Endothelial cell of umbilical vein (primary cell): ENCODE data around the gene ATAT1. TPM values are rescaled to one million over a fixed set of nuclear protein-coding genes. Genes with fewer than 3 reads are reported as not detected.

Source experiments
- BruUV-seq: library from RNA; stranded (reverse); fragments of 400-500 nt; replicated peaks from 2 replicates; lab custom pipeline; 2021; lab: Mats Ljungman, UMichigan
- CTCF ChIA-PET: fragments of 300-600, 350-600 bp; sonication (Branson Sonifier 250); formaldehyde crosslinking; loops from one replicate; lab custom pipeline; 2021; ENCODE audit warnings: antibody characterized with exemption, inconsistent platforms; lab: Charles Lee
- POLR2A ChIA-PET: fragments of 300-600, 350-600 bp; sonication (Branson Sonifier 250); formaldehyde crosslinking; loops from one replicate; lab custom pipeline; 2021; ENCODE audit warnings: antibody characterized with exemption, inconsistent platforms; lab: Charles Lee
- DNase-seq: peaks from one replicate; pipeline ENCODE4 v3.0.0-alpha.2; 2011; ENCODE audit warnings: low read depth, low spot score
- FAIRE-seq: peaks from 2 replicates; lab custom pipeline; 2011; peaks lifted over from hg19 to GRCh38; lab: Jason Lieb, UNC
- H2AFZ ChIP-seq: 2 replicates; pipeline ENCODE4 v1.6.0; 2012; ENCODE audit warnings: low read depth, low read length, control low read depth, inconsistent platforms
- H3K27ac ChIP-seq: 2 replicates; pipeline ENCODE4 v1.5.1; 2011; ENCODE audit warnings: low read depth, mild to moderate bottlenecking, control low read depth, low read length, moderate library complexity; ENCODE audit not compliant: insufficient read depth
- H3K27me3 ChIP-seq, 2 experiments: 2 replicates each; pipeline versions ENCODE4 v1.6.0 to v1.6.1; 2011; ENCODE audit warnings: low read length in 2 of 2, mixed read lengths in 1 of 2; ENCODE audit not compliant: control insufficient read depth in 2 of 2, insufficient read depth in 2 of 2
- H3K36me3 ChIP-seq, 2 experiments: 2 replicates in 1 of 2; 3 replicates in 1 of 2; pipeline ENCODE4 v1.5.1; 2011; ENCODE audit warnings: low read length in 2 of 2, mild to moderate bottlenecking in 1 of 2, moderate library complexity in 1 of 2; ENCODE audit not compliant: control insufficient read depth in 2 of 2, insufficient read depth in 2 of 2; ENCODE audit errors: extremely low read depth in 1 of 2
- H3K4me1 ChIP-seq: 3 replicates; pipeline ENCODE4 v1.5.1; 2011; ENCODE audit warnings: mild to moderate bottlenecking, low read length; ENCODE audit not compliant: control insufficient read depth, insufficient read depth; ENCODE audit errors: extremely low read depth
- H3K4me2 ChIP-seq: 2 replicates; pipeline ENCODE4 v1.6.1; 2011; ENCODE audit warnings: low read length, control low read depth, mixed read lengths; ENCODE audit not compliant: insufficient read depth
- H3K4me3 ChIP-seq, 3 experiments: fragments of 200-600 bp in 1 of 3; sonication (generic), shearing (Covaris generic) in 1 of 3; replicated peaks in 1 of 3; 2 replicates each; pipeline ENCODE4 v1.5.1; 2011 to 2016; ENCODE audit warnings: control low read depth in 3 of 3, low read length in 3 of 3, mild to moderate bottlenecking in 2 of 3, inconsistent platforms in 1 of 3, low read depth in 1 of 3, moderate library complexity in 1 of 3; ENCODE audit not compliant: insufficient read depth in 1 of 3
- H3K79me2 ChIP-seq: 2 replicates; pipeline ENCODE4 v1.6.0; 2012; ENCODE audit warnings: low read length, inconsistent platforms; ENCODE audit not compliant: control insufficient read depth, insufficient read depth
- H3K9ac ChIP-seq: replicated peaks from 2 replicates; pipeline ENCODE3; 2011; ENCODE audit warnings: low read length, control low read depth; ENCODE audit not compliant: insufficient read depth; ENCODE audit errors: extremely low read depth
- H3K9me1 ChIP-seq: replicated peaks from 3 replicates; pipeline ENCODE4 v1.6.0; 2011; ENCODE audit warnings: mild to moderate bottlenecking, low read length; ENCODE audit not compliant: control insufficient read depth, insufficient read depth; ENCODE audit errors: extremely low read depth
- H3K9me3 ChIP-seq: replicated peaks from 2 replicates; pipeline ENCODE4 v1.5.1; 2012; ENCODE audit warnings: low read length, inconsistent platforms; ENCODE audit not compliant: control insufficient read depth, insufficient read depth
- H4K20me1 ChIP-seq: replicated peaks from 2 replicates; pipeline ENCODE3; 2011; ENCODE audit warnings: mild to moderate bottlenecking, low read length; ENCODE audit not compliant: control insufficient read depth, insufficient read depth; ENCODE audit errors: extremely low read depth
- EZH2 ChIP-seq: IDR thresholded peaks from 2 replicates; pipeline ENCODE4 v1.6.1; 2012; ENCODE audit warnings: borderline replicate concordance, low read depth, mild to moderate bottlenecking, moderate library complexity, low read length, inconsistent platforms; ENCODE audit not compliant: severe bottlenecking
- FOS ChIP-seq: IDR thresholded peaks from 2 replicates; pipeline ENCODE4 v1.6.1; 2011; ENCODE audit warnings: mild to moderate bottlenecking, low read length, moderate library complexity, borderline replicate concordance; ENCODE audit not compliant: insufficient read depth
- GATA2 ChIP-seq: IDR thresholded peaks from 2 replicates; pipeline ENCODE4 v1.7.0; 2011; ENCODE audit warnings: low read depth, mild to moderate bottlenecking, moderate library complexity, mixed read lengths, low read length; ENCODE audit not compliant: insufficient read length, insufficient read depth
- JUN ChIP-seq: IDR thresholded peaks from 2 replicates; pipeline ENCODE4 v1.6.1; 2011; ENCODE audit warnings: borderline replicate concordance, low read depth; ENCODE audit not compliant: insufficient read length, insufficient read depth
- MYC ChIP-seq: IDR thresholded peaks from one replicate; pipeline ENCODE4 v1.6.1; 2011; ENCODE audit warnings: mild to moderate bottlenecking, low read depth, low read length
- POLR2A ChIP-seq: IDR thresholded peaks from 2 replicates; pipeline ENCODE4 v1.6.1; 2012; ENCODE audit warnings: low read depth, mild to moderate bottlenecking, control low read depth, low read length
- POLR2AphosphoS5 ChIP-seq: IDR thresholded peaks from 2 replicates; pipeline ENCODE4 v1.6.1; 2012; ENCODE audit warnings: low read depth, mild to moderate bottlenecking, control low read depth, low read length, moderate library complexity; ENCODE audit not compliant: insufficient read depth
- dilution Hi-C: fragments of 300-500 bp; cut with MboI; formaldehyde crosslinking; loops from one replicate; pipeline ENCODE4 v1.15.0; 2019; ENCODE audit warnings: low sequenced_read_pairs; ENCODE audit not compliant: extremely low pct_ligation_motif_present
- intact Hi-C: fragments of 100-400 bp; cut with micrococcal nuclease; formaldehyde crosslinking; loops from one replicate; pipeline ENCODE4 v1.10.0; 2022
- polyA plus RNA-seq, 4 experiments: library from polyadenylated mRNA; depleted of rRNA in 3 of 4; stranded (reverse) in 3 of 4; unstranded in 1 of 4; fragments of >200 nt; gene quantifications; 2 replicates each; pipeline versions ENCODE4 v1.2.1 to v1.2.3, GENCODE V29; 2011 to 2012; ENCODE audit warnings: missing spikeins in 1 of 4
- total RNA-seq: library from RNA; stranded (reverse); gene quantifications from 2 replicates; pipeline ENCODE4 v1.2.3, GENCODE V29; 2021
- TF ChIP-seq, protein P1 (sequence below): IDR thresholded peaks from 2 replicates; pipeline ENCODE4 v1.6.1; 2011; ENCODE audit not compliant: insufficient read depth, insufficient read length
- TF ChIP-seq, protein P2 (sequence below), 2 donors: IDR thresholded peaks; 1 replicate in 1 of 2; 2 replicates in 1 of 2; pipeline ENCODE4 v1.5.1; 2011; ENCODE audit warnings: low read length in 2 of 2, mild to moderate bottlenecking in 2 of 2, moderate library complexity in 2 of 2, control low read depth in 1 of 2, inconsistent platforms in 1 of 2, low read depth in 1 of 2; ENCODE audit not compliant: insufficient read depth in 1 of 2; ENCODE audit errors: extremely low read depth in 1 of 2

The ATAT1 gene
- total and polyA plus RNA-seq, 2 donors (not counting 3 experiments of a cell fraction or from before 2014, with no cell fraction given) = 17.4 to 18.4 TPM

DNA sequence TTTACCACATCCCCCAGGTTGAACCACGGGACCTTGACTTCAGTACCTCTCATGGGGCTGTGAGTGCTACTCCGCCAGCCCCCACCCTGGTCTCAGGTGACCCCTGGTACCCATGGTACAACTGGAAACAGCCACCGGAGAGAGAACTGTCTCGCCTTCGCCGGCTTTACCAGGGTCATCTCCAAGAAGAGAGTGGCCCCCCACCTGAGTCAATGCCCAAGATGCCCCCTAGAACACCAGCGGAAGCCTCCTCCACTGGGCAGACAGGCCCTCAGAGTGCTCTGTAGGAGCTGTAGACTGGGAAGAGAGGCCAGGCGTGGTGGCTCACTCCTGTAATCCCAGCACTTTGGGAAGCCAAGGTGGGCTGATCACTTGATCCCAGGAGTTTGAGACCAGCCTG, 1.2 kb upstream of the ATAT1 start:
- CTCF ChIA-PET = interaction anchor here (1.5 to 2.1 kb wide), 2 partner anchors 47 to 105 kb away, joined by 4 to 13 read pairs; partner anchors contain the start of gene DHX16
- dilution Hi-C loops = no loop called here
- FAIRE-seq = no peak

More for the DNA sequence above, 1.2 kb upstream of the ATAT1 start:
- no peaks in the 10 kb centered on the region for H4K20me1 ChIP-seq
- H3K27me3 ChIP-seq = no peaks in the 10 kb centered on the region
- intact Hi-C loops = no loop called here
- no peak for TF ChIP-seq JUN
- TF ChIP-seq, protein P1, sequence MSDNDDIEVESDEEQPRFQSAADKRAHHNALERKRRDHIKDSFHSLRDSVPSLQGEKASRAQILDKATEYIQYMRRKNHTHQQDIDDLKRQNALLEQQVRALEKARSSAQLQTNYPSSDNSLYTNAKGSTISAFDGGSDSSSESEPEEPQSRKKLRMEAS = no peak
- TF ChIP-seq GATA2 = no peak
- TF ChIP-seq, protein P2, sequence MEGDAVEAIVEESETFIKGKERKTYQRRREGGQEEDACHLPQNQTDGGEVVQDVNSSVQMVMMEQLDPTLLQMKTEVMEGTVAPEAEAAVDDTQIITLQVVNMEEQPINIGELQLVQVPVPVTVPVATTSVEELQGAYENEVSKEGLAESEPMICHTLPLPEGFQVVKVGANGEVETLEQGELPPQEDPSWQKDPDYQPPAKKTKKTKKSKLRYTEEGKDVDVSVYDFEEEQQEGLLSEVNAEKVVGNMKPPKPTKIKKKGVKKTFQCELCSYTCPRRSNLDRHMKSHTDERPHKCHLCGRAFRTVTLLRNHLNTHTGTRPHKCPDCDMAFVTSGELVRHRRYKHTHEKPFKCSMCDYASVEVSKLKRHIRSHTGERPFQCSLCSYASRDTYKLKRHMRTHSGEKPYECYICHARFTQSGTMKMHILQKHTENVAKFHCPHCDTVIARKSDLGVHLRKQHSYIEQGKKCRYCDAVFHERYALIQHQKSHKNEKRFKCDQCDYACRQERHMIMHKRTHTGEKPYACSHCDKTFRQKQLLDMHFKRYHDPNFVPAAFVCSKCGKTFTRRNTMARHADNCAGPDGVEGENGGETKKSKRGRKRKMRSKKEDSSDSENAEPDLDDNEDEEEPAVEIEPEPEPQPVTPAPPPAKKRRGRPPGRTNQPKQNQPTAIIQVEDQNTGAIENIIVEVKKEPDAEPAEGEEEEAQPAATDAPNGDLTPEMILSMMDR (IDR thresholded peaks at IDR 0.05; ENCODE audit: extremely low read depth in 1 of 2, insufficient read depth in 1 of 2, low read depth in 1 of 2, low read length in 2 of 2) = no peak
- TF ChIP-seq POLR2A = no peak
- TF ChIP-seq POLR2AphosphoS5 = no peak
- TF ChIP-seq EZH2 = no peak
- no peak for TF ChIP-seq MYC
- TF ChIP-seq FOS = no peak
- H3K9ac ChIP-seq = no peak overlapping the region
- no peak overlapping the region for H2AFZ ChIP-seq
- no peak overlapping the region for H3K4me2 ChIP-seq
- peaks cover 8% of the 10 kb centered on the region for H3K4me1 ChIP-seq
- H3K79me2 ChIP-seq = no peaks in the 10 kb centered on the region
- H3K9me3 ChIP-seq = no peaks in the 10 kb centered on the region
- POLR2A ChIA-PET = no interaction called here
- H3K36me3 ChIP-seq = peaks cover 4 to 12% of the 10 kb centered on the region in 2 experiments
- no peak overlapping the region for H3K27ac ChIP-seq
- no peak overlapping the region for H3K4me3 ChIP-seq
- H3K9me1 ChIP-seq = no peaks in the 10 kb centered on the region
- no peak for DNase-seq
- no TSS peak for BruUV-seq
